HCT116 (cell line): ENCODE data around the gene PDIA2. TPM values are rescaled to one million over a fixed set of nuclear protein-coding genes. Genes with fewer than 3 reads are reported as not detected.

Experiments
- ATAC-seq: fragments of 200-7000 bp; cut with Tn5 transposase; 2 replicates; pipeline ENCODE4 v1.9.1; 2020; ENCODE audit warnings: mild to moderate bottlenecking, moderate library complexity
- BruUV-seq: library from RNA; stranded (reverse); fragments of 400-500 nt; replicated peaks from 2 replicates; lab custom pipeline; 2021; lab: Mats Ljungman, UMichigan
- CTCF ChIA-PET: fragments of 300-600 bp; sonication (Branson Sonifier 250); formaldehyde crosslinking; loops from one replicate; lab custom pipeline; 2021; ENCODE audit warnings: antibody characterized with exemption; lab: Charles Lee
- POLR2A ChIA-PET: fragments of 300-600, 350-600 bp; sonication (Branson Sonifier 250); formaldehyde crosslinking; loops from one replicate; lab custom pipeline; 2021; ENCODE audit warnings: antibody characterized with exemption; lab: Charles Lee
- RAD21 ChIA-PET, 2 experiments: fragments of 300-600 bp; sonication (Branson Sonifier 250); formaldehyde crosslinking; loops; one replicate each; lab custom pipeline; 2023; ENCODE audit warnings: low total read pairs in 2 of 2; ENCODE audit not compliant: uncharacterized antibody in 2 of 2, unreplicated experiment in 2 of 2, low non-redundant PET in 1 of 2; lab: Charles Lee
- DNase-seq: peaks from one replicate; pipeline ENCODE4 v3.0.0-alpha.2; 2010; ENCODE audit warnings: low read depth, low spot score
- H2AFZ ChIP-seq: fragments of 200-600 bp; shearing (Covaris generic), sonication (generic); 2 replicates; pipeline ENCODE4 v1.6.1; 2017; ENCODE audit warnings: low read depth, mixed run types, mixed read lengths, antibody characterized with exemption, low read length; ENCODE audit not compliant: poor library complexity, severe bottlenecking
- H3K27ac ChIP-seq: 2 replicates; pipeline ENCODE4 v1.5.1; 2012; ENCODE audit warnings: low read depth, low read length
- H3K27me3 ChIP-seq: fragments of 200-600 bp; sonication (generic); 2 replicates; pipeline ENCODE4 v1.6.1; 2016; ENCODE audit warnings: mixed run types, low read length, mixed read lengths; ENCODE audit not compliant: insufficient read depth
- H3K36me3 ChIP-seq, 2 experiments: fragments of 200-500 bp in 1 of 2; fragments of 200-600 bp in 1 of 2; sonication (Bioruptor generic) in 1 of 2; sonication (generic) in 1 of 2; 2 replicates each; pipeline versions ENCODE4 v1.5.1 to v1.6.1; 2014 to 2016; ENCODE audit warnings: low read length in 2 of 2, inconsistent platforms in 1 of 2, mixed read lengths in 1 of 2, mixed run types in 1 of 2; ENCODE audit not compliant: insufficient read depth in 2 of 2, control insufficient read depth in 1 of 2
- H3K4me1 ChIP-seq, 2 experiments: fragments of 200-600 bp in 1 of 2; sonication (generic) in 1 of 2; 2 replicates each; pipeline versions ENCODE4 v1.5.1 to v1.6.1; 2012 to 2017; ENCODE audit warnings: low read length in 2 of 2, inconsistent platforms in 1 of 2, mild to moderate bottlenecking in 1 of 2, mixed read lengths in 1 of 2, mixed run types in 1 of 2, moderate library complexity in 1 of 2; ENCODE audit not compliant: insufficient read depth in 2 of 2, control insufficient read depth in 1 of 2
- H3K4me2 ChIP-seq: fragments of 200-600 bp; sonication (generic); 2 replicates; pipeline ENCODE4 v1.6.1; 2017; ENCODE audit warnings: mixed run types, low read length, mixed read lengths
- H3K4me3 ChIP-seq, 2 experiments: fragments of 200-600 bp in 1 of 2; sonication (generic) in 1 of 2; replicated peaks in 1 of 2; 2 replicates each; pipeline ENCODE4 v1.5.1; 2011 to 2016; ENCODE audit warnings: low read length in 2 of 2, control low read depth in 1 of 2, low read depth in 1 of 2, mild to moderate bottlenecking in 1 of 2, mixed read lengths in 1 of 2, mixed run types in 1 of 2
- H3K79me2 ChIP-seq: fragments of 200-600 bp; sonication (generic); 2 replicates; pipeline ENCODE4 v1.6.1; 2017; ENCODE audit warnings: mild to moderate bottlenecking, mixed run types, low read length, moderate library complexity, mixed read lengths; ENCODE audit not compliant: insufficient read depth
- H3K9ac ChIP-seq: fragments of 200-600 bp; sonication (generic); 2 replicates; pipeline ENCODE4 v1.6.1; 2016; ENCODE audit warnings: low read length, mixed read lengths
- H3K9me2 ChIP-seq: fragments of 200-600 bp; sonication (generic), shearing (Covaris generic); 2 replicates; pipeline ENCODE4 v1.6.1; 2017; ENCODE audit warnings: mixed run types, mild to moderate bottlenecking, moderate library complexity; ENCODE audit not compliant: insufficient read depth
- H3K9me3 ChIP-seq, 2 experiments: fragments of 200-500 bp in 1 of 2; fragments of 200-600 bp in 1 of 2; sonication (Bioruptor generic) in 1 of 2; sonication (generic) in 1 of 2; 2 replicates each; pipeline ENCODE4 v1.6.1; 2014 to 2017; ENCODE audit warnings: low read length in 2 of 2, mixed read lengths in 2 of 2, inconsistent platforms in 1 of 2, low read depth in 1 of 2, mild to moderate bottlenecking in 1 of 2, mixed run types in 1 of 2, moderate library complexity in 1 of 2; ENCODE audit not compliant: control insufficient read depth in 1 of 2, insufficient read depth in 1 of 2
- H4K20me1 ChIP-seq: fragments of 200-600 bp; sonication (generic), shearing (Covaris generic); 2 replicates; pipeline ENCODE4 v1.6.1; 2017; ENCODE audit warnings: mixed run types, mild to moderate bottlenecking, moderate library complexity; ENCODE audit not compliant: insufficient read depth
- CBX3 ChIP-seq: IDR thresholded peaks from 2 replicates; pipeline ENCODE4 v1.6.1; 2012; ENCODE audit warnings: low read depth
- EGR1 ChIP-seq: IDR thresholded peaks from 2 replicates; pipeline ENCODE4 v1.6.1; 2012; ENCODE audit warnings: low read depth
- ELF1 ChIP-seq: IDR thresholded peaks from 2 replicates; pipeline ENCODE4 v1.6.1; 2012; ENCODE audit warnings: low read depth, borderline replicate concordance
- EZH2 ChIP-seq: fragments of 200-600 bp; sonication (generic); IDR thresholded peaks from 2 replicates; pipeline ENCODE4 v1.6.1; 2017; ENCODE audit warnings: antibody characterized with exemption, mixed run types
- FOSL1 ChIP-seq: IDR thresholded peaks from 2 replicates; pipeline ENCODE4 v1.6.1; 2012; ENCODE audit warnings: low read depth
- JUND ChIP-seq: IDR thresholded peaks from 2 replicates; pipeline ENCODE4 v1.6.1; 2012
- POLR2A ChIP-seq: IDR thresholded peaks from 2 replicates; pipeline ENCODE4 v1.7.0; 2011; ENCODE audit warnings: borderline replicate concordance; ENCODE audit not compliant: insufficient read depth, insufficient read length; ENCODE audit errors: extremely low read depth
- RAD21 ChIP-seq: IDR thresholded peaks from 2 replicates; pipeline ENCODE4 v1.6.1; 2012; ENCODE audit warnings: low read depth, mild to moderate bottlenecking
- SP1 ChIP-seq: IDR thresholded peaks from 2 replicates; pipeline ENCODE4 v1.6.1; 2012; ENCODE audit warnings: low read depth
- SRF ChIP-seq: IDR thresholded peaks from 2 replicates; pipeline ENCODE4 v1.6.1; 2012; ENCODE audit warnings: low read depth
- TCF7L2 ChIP-seq: IDR thresholded peaks from 2 replicates; pipeline ENCODE4 v1.7.0; 2011; ENCODE audit warnings: borderline replicate concordance, inconsistent platforms; ENCODE audit not compliant: insufficient read depth, insufficient read length; ENCODE audit errors: extremely low read depth
- YY1 ChIP-seq: IDR thresholded peaks from 2 replicates; pipeline ENCODE4 v1.6.1; 2011; ENCODE audit warnings: low read length, low read depth, moderate library complexity, mild to moderate bottlenecking; ENCODE audit not compliant: insufficient replicate concordance; ENCODE audit errors: extremely low read depth
- ZFX ChIP-seq: fragments of 450-650 bp; IDR thresholded peaks from 2 replicates; pipeline ENCODE4 v1.6.1; 2017
- ZNF274 ChIP-seq: fragments of 200-500 bp; sonication (Bioruptor generic); IDR thresholded peaks from 2 replicates; pipeline ENCODE4 v1.6.1; 2014; ENCODE audit warnings: mild to moderate bottlenecking, low read depth, low read length, inconsistent platforms
- intact Hi-C: fragments of 100-400 bp; cut with micrococcal nuclease; formaldehyde crosslinking; loops from 2 replicates; pipeline ENCODE4 v1.10.0; 2022
- total RNA-seq: library from RNA; stranded (reverse); gene quantifications from one replicate; pipeline ENCODE4 v1.2.1, GENCODE V29; 2021; ENCODE audit not compliant: unreplicated experiment
- TF ChIP-seq, protein P1 (sequence below): IDR thresholded peaks from 2 replicates; pipeline ENCODE4 v1.6.1; 2012
- TF ChIP-seq, protein P2 (sequence below): IDR thresholded peaks from 2 replicates; pipeline ENCODE4 v1.6.1; 2012

Gene PDIA2
- total RNA-seq, 1 experiment from 2014 or later = 0.93 TPM

DNA sequence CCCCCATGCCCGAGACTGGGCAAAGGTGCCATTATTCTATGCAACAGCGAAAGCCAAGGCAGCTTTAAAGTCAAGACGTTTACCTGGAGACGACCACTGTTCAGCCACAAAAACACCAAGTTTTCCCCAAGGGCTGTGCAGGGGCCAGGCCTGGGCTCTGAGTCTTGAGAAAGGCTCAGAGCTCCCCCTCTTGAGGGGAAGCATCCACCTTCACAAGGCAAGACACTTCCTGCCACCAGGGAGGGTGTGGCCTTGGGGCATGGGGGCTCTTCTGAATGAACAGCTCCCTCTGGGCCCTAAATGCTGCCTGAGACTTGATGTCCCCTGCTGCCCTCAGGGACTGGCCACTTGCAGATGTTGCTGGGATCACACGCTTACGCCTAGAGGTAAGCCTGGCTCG is 26.5 kb downstream of the PDIA2 start:
- POLR2A ChIA-PET = no interaction called here
- no peak overlapping the region for H3K4me2 ChIP-seq
- H2AFZ ChIP-seq = no peak overlapping the region
- no peaks in the 10 kb centered on the region for H3K79me2 ChIP-seq
- no TSS peak for BruUV-seq
- H3K27ac ChIP-seq = no peak overlapping the region
- H3K4me1 ChIP-seq = no peaks in the 10 kb centered on the region
- no peaks in the 10 kb centered on the region for H3K36me3 ChIP-seq
- CTCF ChIA-PET = no interaction called here
- no peaks in the 10 kb centered on the region for H3K9me2 ChIP-seq
- no peaks in the 10 kb centered on the region for H4K20me1 ChIP-seq
- intact Hi-C loops = no loop called here
- H3K27me3 ChIP-seq = no peaks in the 10 kb centered on the region
- H3K9me3 ChIP-seq = no peaks in the 10 kb centered on the region
- H3K9ac ChIP-seq = no peak overlapping the region
- RAD21 ChIA-PET = no interaction called here
- ATAC-seq = no peak
- TF ChIP-seq TCF7L2 (no peak), RAD21 (no peak), SP1 (no peak), YY1 (no peak), EZH2 (no peak), JUND (no peak), EGR1 (no peak)
- TF ChIP-seq, protein P1, sequence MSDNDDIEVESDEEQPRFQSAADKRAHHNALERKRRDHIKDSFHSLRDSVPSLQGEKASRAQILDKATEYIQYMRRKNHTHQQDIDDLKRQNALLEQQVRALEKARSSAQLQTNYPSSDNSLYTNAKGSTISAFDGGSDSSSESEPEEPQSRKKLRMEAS = no peak
- TF ChIP-seq, protein P2, sequence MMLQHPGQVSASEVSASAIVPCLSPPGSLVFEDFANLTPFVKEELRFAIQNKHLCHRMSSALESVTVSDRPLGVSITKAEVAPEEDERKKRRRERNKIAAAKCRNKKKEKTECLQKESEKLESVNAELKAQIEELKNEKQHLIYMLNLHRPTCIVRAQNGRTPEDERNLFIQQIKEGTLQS = no peak
- TF ChIP-seq, all 23 proteins: peak for 0
- DNase-seq = no peak
- H3K4me3 ChIP-seq = no peak overlapping the region

DNA sequence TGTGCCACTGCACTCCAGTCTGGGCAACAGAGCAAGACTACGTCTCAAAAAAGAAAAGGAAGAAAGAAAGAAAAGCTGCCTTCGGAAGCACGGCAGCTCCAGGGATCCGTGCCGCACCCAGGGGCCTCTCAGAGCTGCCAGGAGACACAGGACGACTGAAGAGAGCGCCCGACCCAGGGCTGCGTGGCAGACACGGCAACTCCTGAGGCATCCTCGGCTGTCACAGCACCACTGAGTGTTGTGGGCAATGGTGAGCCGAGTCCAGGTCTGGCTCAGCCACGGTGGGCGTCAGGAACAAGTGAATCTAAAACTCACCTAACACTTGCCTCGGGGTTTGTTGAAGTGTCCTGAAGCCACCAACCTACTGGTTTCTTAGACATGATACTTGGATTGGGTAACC is 28.8 kb downstream of the PDIA2 start:
- H4K20me1 ChIP-seq = no peaks in the 10 kb centered on the region
- no peak for DNase-seq
- no peaks in the 10 kb centered on the region for H3K27me3 ChIP-seq
- ATAC-seq = no peak
- no peaks in the 10 kb centered on the region for H3K36me3 ChIP-seq
- CTCF ChIA-PET = no interaction called here
- H2AFZ ChIP-seq = no peak overlapping the region
- H3K4me2 ChIP-seq = no peak overlapping the region
- H3K9me2 ChIP-seq = no peaks in the 10 kb centered on the region
- no TSS peak for BruUV-seq
- H3K4me1 ChIP-seq = no peaks in the 10 kb centered on the region
- RAD21 ChIA-PET = no interaction called here
- no peak overlapping the region for H3K4me3 ChIP-seq
- intact Hi-C loops = no loop called here
- H3K79me2 ChIP-seq = no peaks in the 10 kb centered on the region; the same call in none of the 2 replicates
- H3K27ac ChIP-seq = no peak overlapping the region
- H3K9ac ChIP-seq = no peak overlapping the region
- POLR2A ChIA-PET = no interaction called here
- no peak for TF ChIP-seq SRF
- TF ChIP-seq ZFX = no peak
- no peak for TF ChIP-seq ZNF274
- TF ChIP-seq POLR2A = no peak
- no peak for TF ChIP-seq YY1
- no peak for TF ChIP-seq EZH2
- no peak for TF ChIP-seq FOSL1
- no peak for TF ChIP-seq SP1
- TF ChIP-seq ELF1 = no peak
- no peak for TF ChIP-seq TCF7L2
- TF ChIP-seq, protein P2 = no peak
- no peak for TF ChIP-seq CBX3
- TF ChIP-seq EGR1 = no peak
- no peaks in the 10 kb centered on the region for H3K9me3 ChIP-seq
